Neural crest cell (in vitro differentiated cells): ENCODE measurements around the gene JMJD7. TPM values are rescaled to one million over a fixed set of nuclear protein-coding genes. Genes with fewer than 3 reads are reported as not detected.

Source experiments
- DNase-seq: peaks from one replicate; pipeline ENCODE4 v3.0.0; 2021; ENCODE audit warnings: low read depth, mixed read lengths, low spot score
- H3K27ac Mint-ChIP-seq: one replicate; pipeline ENCODE4 v1.8.0; 2021; ENCODE audit warnings: mild to moderate bottlenecking, mixed read lengths; ENCODE audit not compliant: unreplicated experiment
- H3K27me3 Mint-ChIP-seq: 2 replicates; pipeline ENCODE4 v1.8.0; 2021; ENCODE audit warnings: low read depth, mild to moderate bottlenecking, mixed read lengths
- H3K36me3 Mint-ChIP-seq: 2 replicates; pipeline ENCODE4 v1.8.0; 2021; ENCODE audit warnings: low read depth, mild to moderate bottlenecking, mixed read lengths
- H3K4me1 Mint-ChIP-seq: 2 replicates; pipeline ENCODE4 v1.8.0; 2021; ENCODE audit warnings: mixed read lengths
- H3K4me3 Mint-ChIP-seq: one replicate; pipeline ENCODE4 v1.8.0; 2021; ENCODE audit warnings: mild to moderate bottlenecking, mixed read lengths
- H3K9me3 Mint-ChIP-seq: 2 replicates; pipeline ENCODE4 v1.8.0; 2021; ENCODE audit warnings: mixed read lengths
- CTCF ChIP-seq: fragments of 200-600 bp; sonication (generic); conservative IDR thresholded peaks from 2 replicates; pipeline ENCODE4 v1.5.0; 2021; ENCODE audit warnings: antibody characterized with exemption, mild to moderate bottlenecking
- total RNA-seq: library from RNA; stranded (reverse); gene quantifications from 2 replicates; pipeline ENCODE4 v1.2.1, GENCODE V29; 2021

Gene JMJD7
- total RNA-seq, 1 donor from 2014 or later: 16.6 TPM

GRCh38 chr15:41819455-41820050 is 8.3 kb upstream of the JMJD7 start:
- DNase-seq: no peak
- Mint-ChIP-seq H3K27ac (no peak overlapping the region), H3K27me3 (no peaks in the 10 kb centered on the region), H3K4me3 (no peak overlapping the region), H3K4me1 (no peaks in the 10 kb centered on the region), H3K36me3 (no peaks in the 10 kb centered on the region), H3K9me3 (no peaks in the 10 kb centered on the region)
- no peak for TF ChIP-seq CTCF

DNA sequence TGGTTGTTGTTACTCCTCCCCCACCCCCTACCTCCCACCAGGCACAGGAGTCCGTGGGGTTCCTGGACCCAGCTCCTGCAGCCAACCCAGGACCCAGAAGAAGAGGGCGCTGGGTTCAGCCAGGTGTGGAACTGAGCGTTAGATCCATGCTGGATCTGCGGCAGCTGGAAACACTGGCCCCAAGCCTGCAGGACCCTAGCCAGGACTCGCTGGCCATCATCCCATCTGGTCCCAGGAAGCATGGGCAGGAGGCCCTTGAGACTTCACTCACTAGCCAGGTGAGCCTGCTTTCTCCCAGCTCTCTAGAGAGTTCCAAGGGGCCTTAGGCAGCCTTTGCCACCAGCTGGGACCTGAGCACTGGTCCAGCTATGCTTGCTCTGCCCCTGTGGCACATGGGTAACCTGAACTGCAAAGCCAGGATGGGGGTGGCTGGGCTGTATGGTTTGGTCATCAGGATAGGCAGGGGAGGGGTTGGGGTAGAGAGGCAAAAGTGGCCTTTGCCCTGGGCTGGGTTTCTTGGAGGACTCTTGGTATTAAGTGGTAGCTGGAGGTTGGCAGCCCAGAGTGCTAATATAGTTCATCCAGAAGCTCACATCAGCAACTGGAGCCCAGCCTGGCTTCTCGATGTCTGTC is 7.0 kb upstream of the JMJD7 start:
- TF ChIP-seq CTCF: no peak
- Mint-ChIP-seq H3K36me3 (no peaks in the 10 kb centered on the region), H3K4me3 (no peak overlapping the region), H3K27ac (no peak overlapping the region), H3K27me3 (no peaks in the 10 kb centered on the region), H3K9me3 (no peaks in the 10 kb centered on the region), H3K4me1 (no peaks in the 10 kb centered on the region)
- no peak for DNase-seq

DNA sequence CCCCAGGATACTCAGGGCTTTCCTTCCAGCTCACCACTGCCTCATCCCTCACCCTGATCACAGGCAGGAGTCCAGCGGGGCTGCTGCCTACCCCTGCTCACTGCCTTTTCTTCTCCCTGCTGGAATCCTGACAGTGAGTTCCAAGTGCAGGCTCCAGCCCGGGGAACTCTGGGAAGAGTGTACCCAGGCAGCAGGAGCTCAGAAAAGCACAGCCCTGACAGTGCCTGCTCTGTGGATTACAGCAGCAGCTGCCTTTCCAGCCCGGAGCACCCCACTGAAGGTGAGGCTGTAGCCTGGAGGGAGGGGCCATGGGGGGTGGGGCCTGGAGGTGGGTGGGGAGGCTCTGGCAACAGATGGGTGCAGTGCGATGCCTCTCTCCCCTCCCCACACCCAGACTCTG is 6.1 kb upstream of the JMJD7 start:
- H3K4me1 Mint-ChIP-seq: no peaks in the 10 kb centered on the region
- H3K4me3 Mint-ChIP-seq: no peak overlapping the region
- peaks cover 3% of the 10 kb centered on the region for H3K27me3 Mint-ChIP-seq
- no peaks in the 10 kb centered on the region for H3K36me3 Mint-ChIP-seq
- no peak for TF ChIP-seq CTCF
- no peak overlapping the region for H3K27ac Mint-ChIP-seq
- DNase-seq: no peak
- no peaks in the 10 kb centered on the region for H3K9me3 Mint-ChIP-seq

GRCh38 chr15:41822471-41822870 is 5.4 kb upstream of the JMJD7 start:
- no peak overlapping the region for H3K27ac Mint-ChIP-seq
- no peak for TF ChIP-seq CTCF

GRCh38 chr15:41822957-41823356 is 4.9 kb upstream of the JMJD7 start:
- Mint-ChIP-seq H3K4me1 (peaks cover 3% of the 10 kb centered on the region), H3K4me3 (no peak overlapping the region), H3K27ac (no peak overlapping the region), H3K27me3 (peaks cover 5% of the 10 kb centered on the region), H3K9me3 (no peaks in the 10 kb centered on the region), H3K36me3 (no peaks in the 10 kb centered on the region)
- no peak for DNase-seq
- TF ChIP-seq CTCF: no peak

More at GRCh38 chr15:41822471-41822870, 5.4 kb upstream of the JMJD7 start:
- H3K9me3 Mint-ChIP-seq: no peaks in the 10 kb centered on the region
- peaks cover 3% of the 10 kb centered on the region for H3K27me3 Mint-ChIP-seq
- H3K4me1 Mint-ChIP-seq: no peaks in the 10 kb centered on the region
- no peak overlapping the region for H3K4me3 Mint-ChIP-seq
- DNase-seq: no peak
- no peaks in the 10 kb centered on the region for H3K36me3 Mint-ChIP-seq
